Loucy (cell line): ENCODE measurements around the gene UNC80.

Experiments used
- H2AFZ ChIP-seq: fragments of 200-600 bp; sonication (generic); 2 replicates; pipeline ENCODE4 v1.6.0; 2016; ENCODE audit warnings: antibody characterized with exemption, mild to moderate bottlenecking, low read length, moderate library complexity
- H3F3A ChIP-seq: fragments of 200-600 bp; 2 replicates; pipeline ENCODE4 v1.6.0; 2016; ENCODE audit warnings: antibody characterized with exemption, low read depth, mild to moderate bottlenecking
- H3K27me3 ChIP-seq: fragments of 200-600 bp; sonication (generic); 2 replicates; pipeline ENCODE4 v1.6.1; 2014; ENCODE audit warnings: low read length, mild to moderate bottlenecking; ENCODE audit not compliant: insufficient read depth, poor library complexity, severe bottlenecking
- H3K36me3 ChIP-seq: fragments of 200-600 bp; sonication (generic); 2 replicates; pipeline ENCODE4 v1.6.1; 2016; ENCODE audit warnings: low read length; ENCODE audit not compliant: insufficient read depth
- H3K4me1 ChIP-seq: fragments of 200-600 bp; sonication (generic); 2 replicates; pipeline ENCODE4 v1.5.1; 2014; ENCODE audit warnings: low read length, mild to moderate bottlenecking; ENCODE audit not compliant: insufficient read depth, poor library complexity, severe bottlenecking
- H3K4me2 ChIP-seq: fragments of 200-600 bp; sonication (generic); 2 replicates; pipeline ENCODE4 v1.6.0; 2014; ENCODE audit warnings: antibody characterized with exemption, low read length, low read depth, mild to moderate bottlenecking; ENCODE audit not compliant: poor library complexity, severe bottlenecking
- H3K4me3 ChIP-seq: fragments of 200-600 bp; sonication (generic); 2 replicates; pipeline ENCODE4 v1.5.1; 2014; ENCODE audit warnings: low read length, mild to moderate bottlenecking, mixed read lengths; ENCODE audit not compliant: poor library complexity, severe bottlenecking
- H3K79me2 ChIP-seq: fragments of 200-600 bp; sonication (generic); 2 replicates; pipeline ENCODE4 v1.6.1; 2014; ENCODE audit warnings: low read length; ENCODE audit not compliant: insufficient read depth
- H3K9ac ChIP-seq: fragments of 200-600 bp; sonication (generic); 2 replicates; pipeline ENCODE4 v1.6.0; 2014; ENCODE audit warnings: mild to moderate bottlenecking, low read depth, low read length, moderate library complexity; ENCODE audit not compliant: poor library complexity, severe bottlenecking
- H3K9me2 ChIP-seq: fragments of 200-600 bp; sonication (generic); replicated peaks from 2 replicates; pipeline ENCODE4 v1.6.1; 2016; ENCODE audit warnings: low read depth, low read length, mixed read lengths
- H3K9me3 ChIP-seq: fragments of 200-600 bp; sonication (generic); 2 replicates; pipeline ENCODE4 v1.6.1; 2014; ENCODE audit warnings: mild to moderate bottlenecking, antibody characterized with exemption, low read length, low read depth; ENCODE audit not compliant: insufficient read depth
- H4K20me1 ChIP-seq: fragments of 200-600 bp; sonication (generic); 2 replicates; pipeline ENCODE4 v1.6.0; 2014; ENCODE audit warnings: antibody characterized with exemption, low read length, mild to moderate bottlenecking; ENCODE audit not compliant: insufficient read depth, poor library complexity, severe bottlenecking
- CTCF ChIP-seq: fragments of 200-600 bp; sonication (generic); conservative IDR thresholded peaks from 2 replicates; pipeline ENCODE4 v1.5.1; 2014; ENCODE audit warnings: mild to moderate bottlenecking, antibody characterized with exemption, low read length
- EZH2phosphoT487 ChIP-seq: fragments of 200-600 bp; IDR thresholded peaks from 2 replicates; pipeline ENCODE4 v1.6.1; 2018; ENCODE audit warnings: antibody characterized with exemption, mild to moderate bottlenecking, moderate library complexity, borderline replicate concordance

UNC80 gene

GRCh38 chr2:209766613-209767012 is 5.0 kb upstream of the UNC80 start:
- no peaks in the 10 kb centered on the region for H3F3A ChIP-seq
- no peaks in the 10 kb centered on the region for H3K36me3 ChIP-seq
- no peak overlapping the region for H2AFZ ChIP-seq
- no peak overlapping the region for H3K4me3 ChIP-seq
- H3K9me3 ChIP-seq = no peaks in the 10 kb centered on the region
- no peaks in the 10 kb centered on the region for H3K9me2 ChIP-seq
- no peak overlapping the region for H3K4me2 ChIP-seq
- H3K4me1 ChIP-seq = no peaks in the 10 kb centered on the region
- H3K27me3 ChIP-seq = no peaks in the 10 kb centered on the region
- no peaks in the 10 kb centered on the region for H4K20me1 ChIP-seq
- H3K9ac ChIP-seq = no peak overlapping the region
- H3K79me2 ChIP-seq = no peaks in the 10 kb centered on the region
- no peak for TF ChIP-seq CTCF
- TF ChIP-seq EZH2phosphoT487 = no peak

GRCh38 chr2:209767316-209767715 is 4.3 kb upstream of the UNC80 start:
- Histone ChIP-seq H3K36me3 (no peaks in the 10 kb centered on the region), H4K20me1 (no peaks in the 10 kb centered on the region), H3K9me3 (no peaks in the 10 kb centered on the region), H3K9ac (no peak overlapping the region), H3K4me2 (no peak overlapping the region), H3K4me1 (no peaks in the 10 kb centered on the region), H3K79me2 (no peaks in the 10 kb centered on the region), H3K27me3 (no peaks in the 10 kb centered on the region), H2AFZ (no peak overlapping the region), H3F3A (no peaks in the 10 kb centered on the region), H3K4me3 (no peak overlapping the region), H3K9me2 (no peaks in the 10 kb centered on the region)
- TF ChIP-seq EZH2phosphoT487 = no peak
- no peak for TF ChIP-seq CTCF

GRCh38 chr2:209768557-209768956 is 3.1 kb upstream of the UNC80 start:
- no peaks in the 10 kb centered on the region for H3K36me3 ChIP-seq
- H3K79me2 ChIP-seq = no peaks in the 10 kb centered on the region
- no peak overlapping the region for H2AFZ ChIP-seq
- no peaks in the 10 kb centered on the region for H4K20me1 ChIP-seq
- no peaks in the 10 kb centered on the region for H3K9me3 ChIP-seq
- H3K4me2 ChIP-seq = no peak overlapping the region
- no peak for TF ChIP-seq EZH2phosphoT487
- no peak for TF ChIP-seq CTCF
- no peaks in the 10 kb centered on the region for H3K4me1 ChIP-seq
- H3F3A ChIP-seq = no peaks in the 10 kb centered on the region
- H3K4me3 ChIP-seq = no peak overlapping the region
- no peaks in the 10 kb centered on the region for H3K27me3 ChIP-seq
- H3K9ac ChIP-seq = no peak overlapping the region
- no peaks in the 10 kb centered on the region for H3K9me2 ChIP-seq
